Measurements from ENCODE around the gene NPAT.

GRCh38 chr11:108148556-108148955 lies 73.9 kb downstream of the NPAT start:
- TF ChIP-seq BHLHE40 (IDR thresholded peaks at IDR 0.05; ENCODE audit: low read depth, low read length): no peak
- TF ChIP-seq SMC3 (IDR thresholded peaks at IDR 0.05; ENCODE audit: low read depth, low read length): no peak
- TF ChIP-seq CTCF (conservative IDR thresholded peaks at IDR 0.05; ENCODE audit: low read depth, low read length): no peak
- TF ChIP-seq POLR2A (IDR thresholded peaks at IDR 0.05; ENCODE audit: low read depth, low read length): no peak
- no peak for TF ChIP-seq NFE2L2 (IDR thresholded peaks at IDR 0.05; ENCODE audit: low read depth, low read length)
- TF ChIP-seq MAZ (IDR thresholded peaks at IDR 0.05; ENCODE audit: borderline replicate concordance, low read depth, low read length): no peak
- TF ChIP-seq RAD21 (IDR thresholded peaks at IDR 0.05; ENCODE audit: low read length): no peak
- TF ChIP-seq MAFK (IDR thresholded peaks at IDR 0.05; ENCODE audit: low read depth, low read length): no peak
- no peak for TF ChIP-seq CEBPB (IDR thresholded peaks at IDR 0.05; ENCODE audit: low read depth, low read length)
- TF ChIP-seq RCOR1 (IDR thresholded peaks at IDR 0.05; ENCODE audit: insufficient replicate concordance, low read length): no peak
- no peak for TF ChIP-seq CHD1 (IDR thresholded peaks at IDR 0.05; ENCODE audit: low read depth, low read length)
- no peak for TF ChIP-seq RFX5 (IDR thresholded peaks at IDR 0.05; ENCODE audit: low read depth, low read length)
- no peak for TF ChIP-seq ELK1 (IDR thresholded peaks at IDR 0.05; ENCODE audit: borderline replicate concordance, low read depth, low read length)
- no peak for TF ChIP-seq MXI1 (IDR thresholded peaks at IDR 0.05; ENCODE audit: borderline replicate concordance, low read depth, low read length)
